Retinal pigment epithelial cell (primary cell): ENCODE results near the gene F5.

Source experiments
- DNase-seq: peaks from one replicate; pipeline ENCODE4 v3.0.0-alpha.2; 2010; ENCODE audit warnings: low read depth
- H3K4me3 ChIP-seq: 2 replicates; pipeline ENCODE4 v1.5.1; 2011; ENCODE audit warnings: mild to moderate bottlenecking, low read length, control low read depth, moderate library complexity
- CTCF ChIP-seq: conservative IDR thresholded peaks from 2 replicates; pipeline ENCODE4 v1.5.1; 2011; ENCODE audit warnings: low read depth, low read length, control low read depth, inconsistent platforms

Gene F5

GRCh38 chr1:169483500-169483966 is 102.7 kb downstream of the F5 start:
- peak; percentile 95 for DNase-seq
- H3K4me3 ChIP-seq: peak overlapping the region; percentile 76
- no peak for TF ChIP-seq CTCF

GRCh38 chr1:169479363-169480066 is 106.8 kb downstream of the F5 start:
- no peak for DNase-seq
- H3K4me3 ChIP-seq: no peak overlapping the region
- TF ChIP-seq CTCF: no peak

GRCh38 chr1:169478094-169478672 is 108.1 kb downstream of the F5 start:
- no peak for DNase-seq
- no peak overlapping the region for H3K4me3 ChIP-seq
- TF ChIP-seq CTCF: no peak

- H3K4me3 ChIP-seq: no peak overlapping the region
- TF ChIP-seq CTCF: no peak
- DNase-seq: peak; percentile 91
These were observed 110.4 kb downstream of the F5 start for GRCh38 chr1:169475806-169476387.

- TF ChIP-seq CTCF: no peak
- no peak for DNase-seq
- no peak overlapping the region for H3K4me3 ChIP-seq
These were observed 111.8 kb downstream of the F5 start for GRCh38 chr1:169474302-169474995.

GRCh38 chr1:169473347-169473746 is 112.9 kb downstream of the F5 start:
- TF ChIP-seq CTCF: no peak
- no peak for DNase-seq

More at GRCh38 chr1:169473347-169473746, 112.9 kb downstream of the F5 start:
- H3K4me3 ChIP-seq: no peak overlapping the region
